NCI-H748 (cell line): Measurements from ENCODE around the gene CMTM1.
"Not testable (repeated sequence)": the region's sequence is repeated elsewhere in the genome, so short reads cannot be mapped to it uniquely, and the experiment has no call there.

Experiments
- DNase-seq: peaks from one replicate; lab custom pipeline; 2025; ENCODE audit not compliant: unreplicated experiment; lab: John Stamatoyannopoulos, UW

Gene CMTM1

DNA sequence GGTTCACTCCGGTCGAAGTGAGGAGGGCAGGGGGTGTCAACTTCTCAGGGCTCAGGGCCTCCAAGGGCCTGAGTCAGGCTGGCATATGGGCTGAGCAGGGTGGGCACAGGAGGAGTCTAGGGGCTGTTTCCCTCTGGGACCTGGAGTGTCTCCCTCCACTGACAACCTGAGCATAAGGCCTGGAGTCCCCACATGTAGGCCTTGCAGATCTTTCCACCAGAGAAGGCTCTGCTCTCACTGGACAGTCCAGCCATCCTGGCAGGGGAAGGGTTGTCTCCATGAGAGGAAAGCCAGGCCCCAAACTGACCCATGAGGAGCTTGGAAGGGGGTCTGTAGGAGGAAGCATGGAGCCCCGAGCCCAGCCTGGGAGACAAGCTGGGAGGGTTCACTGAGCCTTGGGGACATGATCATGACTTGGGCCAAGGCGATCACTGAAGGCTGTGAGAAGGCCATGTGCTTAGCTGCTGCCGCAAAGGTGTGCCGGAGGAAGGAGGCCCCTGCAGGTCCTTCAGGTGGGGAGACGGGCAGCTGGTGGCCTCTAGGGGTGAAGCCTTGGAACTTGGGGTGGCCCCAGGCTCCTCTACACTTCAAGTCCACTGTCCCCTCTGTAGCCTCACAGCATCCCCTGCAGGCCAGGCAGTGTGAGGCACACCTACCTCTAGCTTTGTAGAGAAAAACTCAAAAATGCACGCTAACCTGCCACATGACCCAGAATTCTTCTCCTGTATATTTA, 22.9 kb downstream of the CMTM1 start:
- DNase-seq, result no peak

- DNase-seq, result no peak
Observed at GRCh38 chr16:66590322-66590721, 24.1 kb downstream of the CMTM1 start.

GRCh38 chr16:66591018-66591417, 24.8 kb downstream of the CMTM1 start:
- no peak for DNase-seq

GRCh38 chr16:66592241-66592640, 26.0 kb downstream of the CMTM1 start:
- no peak for DNase-seq

GRCh38 chr16:66592814-66593213, 26.6 kb downstream of the CMTM1 start:
- DNase-seq, result no peak

DNA sequence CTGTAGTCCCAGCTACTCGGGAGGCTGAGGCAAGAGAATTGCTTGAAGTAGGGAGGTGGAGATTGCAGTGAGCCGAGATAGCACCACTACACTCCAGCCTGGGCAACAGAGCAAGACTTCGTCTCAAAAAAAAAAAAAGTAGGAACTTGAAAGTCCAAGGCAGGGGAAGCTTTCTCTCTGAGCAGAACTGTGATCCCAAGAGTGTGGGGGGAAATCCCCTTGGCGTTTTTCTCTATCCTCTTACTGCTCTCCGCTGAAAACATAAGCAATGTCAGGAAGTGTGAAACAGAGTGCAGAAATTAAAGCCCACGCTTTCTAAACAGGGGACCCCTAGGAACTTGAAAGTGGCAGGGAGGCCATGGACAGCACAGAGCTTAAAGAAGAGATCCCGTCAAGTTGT, 28.5 kb downstream of the CMTM1 start:
- no peak for DNase-seq

DNA sequence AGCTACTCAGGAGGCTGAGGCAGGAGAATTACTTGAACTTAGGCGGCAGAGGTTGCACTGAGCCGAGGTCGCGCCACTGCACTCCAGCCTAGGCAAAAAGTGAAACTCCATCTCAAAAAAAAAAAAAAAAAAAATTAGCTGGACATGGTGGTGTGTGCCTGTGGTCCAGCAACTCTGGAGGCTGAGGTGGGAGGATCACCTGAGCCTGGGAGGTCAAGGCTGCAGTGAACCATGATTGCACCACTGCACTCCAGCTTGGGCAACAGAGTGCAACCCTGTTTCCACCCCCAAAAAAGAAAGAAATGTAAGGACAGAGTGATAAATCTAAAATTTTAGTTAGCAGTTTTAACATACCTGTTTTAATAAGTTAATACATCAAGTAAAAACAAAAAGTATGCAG, 30.3 kb downstream of the CMTM1 start:
- DNase-seq, result not testable (repeated sequence)

GRCh38 chr16:66596986-66597848, 31.0 kb downstream of the CMTM1 start:
- no peak for DNase-seq

DNA sequence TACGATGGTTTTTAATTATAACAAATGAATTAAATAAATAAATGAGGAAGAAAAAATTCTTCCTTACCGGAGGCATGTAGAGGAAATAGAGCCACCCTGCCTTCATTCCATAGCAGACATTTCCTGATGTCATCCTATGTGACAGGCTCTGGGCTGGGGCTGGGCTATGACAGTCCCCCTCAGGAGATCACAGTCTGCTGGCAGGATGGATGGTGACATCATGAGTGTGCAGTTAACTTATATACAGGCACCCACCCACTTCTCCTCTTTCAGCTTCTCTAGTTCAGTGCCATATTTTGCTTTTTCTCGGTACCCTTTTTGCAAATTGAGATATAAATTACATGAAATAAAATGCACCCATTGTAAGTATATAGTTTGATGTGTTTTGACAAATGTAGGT, 31.9 kb downstream of the CMTM1 start:
- no peak for DNase-seq

GRCh38 chr16:66599726-66600125, 33.5 kb downstream of the CMTM1 start:
- no peak for DNase-seq

GRCh38 chr16:66600477-66600876, 34.2 kb downstream of the CMTM1 start:
- no peak for DNase-seq

GRCh38 chr16:66601471-66601870, 35.2 kb downstream of the CMTM1 start:
- no peak for DNase-seq

GRCh38 chr16:66603537-66604375, 37.5 kb downstream of the CMTM1 start:
- DNase-seq, result peak; percentile 64

DNA sequence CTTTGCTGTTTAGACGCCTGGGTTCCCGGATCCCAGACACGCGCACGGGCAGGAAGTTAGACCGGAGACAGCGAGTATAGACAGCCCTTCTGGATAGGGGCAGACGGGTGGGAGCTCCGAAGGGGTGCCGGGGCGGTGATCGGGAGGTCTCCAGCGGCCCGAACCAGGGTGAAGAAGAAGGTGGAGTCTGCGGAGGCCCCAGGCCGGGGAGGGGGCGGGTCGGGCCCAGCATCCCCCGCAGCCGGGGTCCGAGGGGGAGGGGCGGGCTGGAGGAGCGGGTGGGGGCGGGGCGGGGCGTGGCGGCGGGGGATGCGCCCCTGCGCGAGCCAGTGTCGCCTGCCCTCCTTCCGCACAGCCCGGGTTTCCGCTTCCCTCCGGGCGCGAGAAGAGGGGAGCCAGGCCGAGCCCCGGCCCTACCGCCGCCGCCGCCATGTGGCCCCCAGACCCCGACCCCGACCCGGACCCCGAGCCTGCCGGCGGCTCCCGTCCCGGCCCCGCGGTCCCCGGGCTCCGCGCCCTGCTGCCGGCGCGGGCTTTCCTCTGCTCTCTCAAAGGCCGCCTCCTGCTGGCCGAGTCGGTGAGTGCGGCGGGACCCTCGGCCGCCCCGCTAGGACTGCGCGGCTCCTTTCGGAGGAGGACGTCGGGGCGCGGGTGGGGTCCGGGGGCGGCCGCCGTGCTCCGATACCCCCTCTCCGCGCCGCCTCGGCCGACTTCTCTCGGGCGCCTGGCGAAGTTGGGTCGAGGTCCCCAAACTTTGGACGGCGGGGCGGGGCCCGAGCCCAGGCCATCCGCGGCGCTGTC, 38.3 kb downstream of the CMTM1 start, which contains the start of gene CMTM3:
TSS of gene CMTM3 (plus strand) at position 329 of the 801 bp plus-strand sequence. CDS start at position 431, 102 bp downstream.
- peak; percentile 70 for DNase-seq

DNA sequence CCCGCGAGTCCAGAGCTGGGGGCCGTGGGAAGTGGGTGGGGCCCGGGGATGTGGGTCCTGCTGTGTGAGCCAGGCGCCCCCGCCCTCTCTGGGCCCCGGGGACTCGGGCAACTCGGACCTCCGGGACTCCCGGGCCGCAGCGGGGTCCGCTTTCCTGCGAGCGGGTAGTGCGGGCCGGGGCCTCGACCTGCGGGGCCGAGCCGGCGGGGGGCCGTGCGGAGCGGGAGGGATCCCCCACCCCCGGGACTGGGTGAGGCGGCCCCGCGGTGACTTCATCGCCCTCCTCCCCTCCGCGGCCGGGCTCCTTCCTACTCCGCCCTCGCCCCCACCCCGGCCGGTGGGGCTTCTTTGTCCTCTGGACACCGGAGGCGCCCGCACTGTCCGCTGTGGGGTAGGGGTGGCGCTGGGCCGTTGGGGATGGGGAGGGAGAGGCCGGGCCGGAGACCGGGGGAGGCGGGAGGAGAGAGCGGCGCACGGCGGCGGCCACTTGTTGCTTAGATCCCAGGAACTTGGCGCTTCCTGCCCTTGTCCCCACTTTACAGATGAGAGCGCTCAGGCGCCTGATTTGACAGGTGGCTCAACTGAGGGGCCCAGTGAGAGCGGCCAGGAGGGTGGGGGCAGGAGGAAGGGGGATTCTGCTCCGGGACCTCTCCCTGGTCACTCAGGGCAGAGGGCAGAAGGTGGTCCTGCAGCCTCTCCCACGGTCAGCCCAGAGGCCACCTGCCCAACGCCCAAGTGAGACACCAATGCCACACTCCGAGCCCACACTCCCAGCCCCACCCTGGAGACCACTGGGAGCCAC, 39.1 kb downstream of the CMTM1 start:
- peak; percentile 29 for DNase-seq

DNA sequence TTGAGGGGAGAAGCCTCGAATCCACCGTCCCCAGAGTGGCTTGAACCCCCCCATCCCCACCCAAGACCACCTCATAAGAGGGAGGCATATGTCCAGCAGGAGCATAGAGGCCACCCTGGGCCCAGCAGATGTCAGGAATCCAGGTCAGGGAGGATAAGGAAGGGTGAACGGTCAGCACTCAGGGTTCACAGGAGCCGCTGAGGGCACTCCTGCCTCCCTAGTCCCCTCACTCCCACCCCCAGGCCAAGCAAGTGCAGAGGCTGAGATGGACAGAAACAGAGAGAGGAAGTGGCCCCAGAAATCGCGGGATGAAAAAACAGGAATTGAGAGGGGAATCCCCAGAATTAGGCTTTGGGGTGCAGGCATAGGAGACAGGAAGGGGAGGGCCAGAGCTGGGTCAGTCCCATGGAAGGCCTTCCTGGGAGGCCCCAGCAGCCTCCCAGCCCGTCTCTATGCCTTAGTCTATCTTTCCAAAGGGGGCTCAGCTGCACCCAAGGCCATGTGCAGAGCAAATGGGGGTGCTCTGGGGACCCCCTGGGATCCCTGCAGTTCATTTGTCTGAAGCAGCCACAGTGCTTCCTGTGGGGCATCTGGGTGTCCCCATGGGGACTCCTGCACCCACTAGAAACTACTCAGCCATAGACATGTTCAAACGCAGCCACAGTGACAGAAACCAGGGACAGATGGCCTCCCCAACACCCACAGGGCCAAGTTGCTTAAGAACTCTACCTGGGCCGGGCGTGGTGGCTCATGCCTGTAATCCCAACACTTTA, 39.9 kb downstream of the CMTM1 start:
- no peak for DNase-seq

- DNase-seq, result peak; percentile 64
Observed at GRCh38 chr16:66608241-66609138, 42.3 kb downstream of the CMTM1 start.

GRCh38 chr16:66609139-66609510, 42.9 kb downstream of the CMTM1 start:
- DNase-seq, result no peak
